GM12864 (cell line): ENCODE data around the gene ST7.
"Not testable (repeated sequence)": the region's sequence is repeated elsewhere in the genome, so short reads cannot be mapped to it uniquely, and the experiment has no call there.

ENCODE experiments used
- DNase-seq: peaks from one replicate; pipeline ENCODE4 v3.0.0-alpha.2; 2011; ENCODE audit warnings: low read depth
- H3K4me3 ChIP-seq: 2 replicates; pipeline ENCODE4 v1.5.1; 2011; ENCODE audit warnings: mild to moderate bottlenecking, low read depth, low read length, control low read depth
- CTCF ChIP-seq: IDR thresholded peaks from 2 replicates; pipeline ENCODE4 v1.5.1; 2011; ENCODE audit warnings: low read depth, mild to moderate bottlenecking, moderate library complexity, low read length, control low read depth, inconsistent platforms; ENCODE audit errors: missing control alignments

The ST7 gene

GRCh38 chr7:117237646-117238045 is 284.3 kb downstream of the ST7 start:
- no peak for TF ChIP-seq CTCF
- no peak overlapping the region for H3K4me3 ChIP-seq
- no peak for DNase-seq

- DNase-seq = no peak
- no peak overlapping the region for H3K4me3 ChIP-seq
- TF ChIP-seq CTCF = no peak
Measured at GRCh38 chr7:117238472-117238871, 285.2 kb downstream of the ST7 start.

- no peak for DNase-seq
Measured at GRCh38 chr7:117238937-117239336, 285.6 kb downstream of the ST7 start.

GRCh38 chr7:117241088-117241487 is 287.8 kb downstream of the ST7 start:
- DNase-seq = no peak
- no peak overlapping the region for H3K4me3 ChIP-seq
- no peak for TF ChIP-seq CTCF

More at GRCh38 chr7:117238937-117239336, 285.6 kb downstream of the ST7 start:
- H3K4me3 ChIP-seq = no peak overlapping the region
- TF ChIP-seq CTCF = no peak

- no peak for TF ChIP-seq CTCF
- DNase-seq = no peak
- no peak overlapping the region for H3K4me3 ChIP-seq
Measured at GRCh38 chr7:117243390-117243789, 290.1 kb downstream of the ST7 start.

GRCh38 chr7:117245703-117246102 is 292.4 kb downstream of the ST7 start:
- not testable (repeated sequence) for DNase-seq, H3K4me3 ChIP-seq

GRCh38 chr7:117247809-117248208 is 294.5 kb downstream of the ST7 start:
- TF ChIP-seq CTCF = no peak
- H3K4me3 ChIP-seq = no peak overlapping the region
- no peak for DNase-seq

GRCh38 chr7:117248829-117249228 is 295.5 kb downstream of the ST7 start:
- no peak for DNase-seq
- TF ChIP-seq CTCF = no peak
- no peak overlapping the region for H3K4me3 ChIP-seq
